Measurements from ENCODE around the gene INPP5A. TPM values are rescaled to one million over a fixed set of nuclear protein-coding genes. Genes with fewer than 3 reads are reported as not detected.

The INPP5A gene
- polyA plus RNA-seq, 3 donors = 31.5 to 35.4 (median 33.1) TPM

- no peak for DNase-seq
Observed at GRCh38 chr10:132641966-132642731, 104.6 kb downstream of the INPP5A start.

GRCh38 chr10:132642732-132643008 lies 105.1 kb downstream of the INPP5A start:
- DNase-seq = no peak

- no peak for DNase-seq
Observed at GRCh38 chr10:132643709-132644526, 106.3 kb downstream of the INPP5A start.

- no peak for DNase-seq
Observed at GRCh38 chr10:132644527-132645246, 107.1 kb downstream of the INPP5A start.

- no peak for DNase-seq
Observed at GRCh38 chr10:132645247-132645530, 107.6 kb downstream of the INPP5A start.

- no peak for DNase-seq
Observed at GRCh38 chr10:132645630-132646442, 108.2 kb downstream of the INPP5A start.

- no peak for DNase-seq
Observed at GRCh38 chr10:132646443-132647097, 109.0 kb downstream of the INPP5A start.

- no peak for DNase-seq
Observed at GRCh38 chr10:132647424-132647823, 109.8 kb downstream of the INPP5A start.

GRCh38 chr10:132648072-132648850 lies 110.7 kb downstream of the INPP5A start:
- DNase-seq = no peak

- DNase-seq = no peak
Observed at GRCh38 chr10:132648851-132649528, 111.4 kb downstream of the INPP5A start.

- DNase-seq = no peak
Observed at GRCh38 chr10:132649651-132650360, 112.2 kb downstream of the INPP5A start.

GRCh38 chr10:132650611-132651250 lies 113.1 kb downstream of the INPP5A start:
- DNase-seq = no peak

- no peak for DNase-seq
Observed at GRCh38 chr10:132651511-132652029, 114.0 kb downstream of the INPP5A start.

- DNase-seq = no peak
Observed at GRCh38 chr10:132652446-132652845, 114.9 kb downstream of the INPP5A start.

GRCh38 chr10:132652936-132653590 lies 115.5 kb downstream of the INPP5A start:
- no peak for DNase-seq

GRCh38 chr10:132653721-132654120 lies 116.1 kb downstream of the INPP5A start:
- no peak for DNase-seq

GRCh38 chr10:132654121-132654571 lies 116.6 kb downstream of the INPP5A start:
- no peak for DNase-seq
